Measurements from ENCODE around the gene CACTIN. TPM values are rescaled to one million over a fixed set of nuclear protein-coding genes. Genes with fewer than 3 reads are reported as not detected.

CACTIN gene
- total RNA-seq, 1 donor from 2014 or later, result 30.8 TPM

DNA sequence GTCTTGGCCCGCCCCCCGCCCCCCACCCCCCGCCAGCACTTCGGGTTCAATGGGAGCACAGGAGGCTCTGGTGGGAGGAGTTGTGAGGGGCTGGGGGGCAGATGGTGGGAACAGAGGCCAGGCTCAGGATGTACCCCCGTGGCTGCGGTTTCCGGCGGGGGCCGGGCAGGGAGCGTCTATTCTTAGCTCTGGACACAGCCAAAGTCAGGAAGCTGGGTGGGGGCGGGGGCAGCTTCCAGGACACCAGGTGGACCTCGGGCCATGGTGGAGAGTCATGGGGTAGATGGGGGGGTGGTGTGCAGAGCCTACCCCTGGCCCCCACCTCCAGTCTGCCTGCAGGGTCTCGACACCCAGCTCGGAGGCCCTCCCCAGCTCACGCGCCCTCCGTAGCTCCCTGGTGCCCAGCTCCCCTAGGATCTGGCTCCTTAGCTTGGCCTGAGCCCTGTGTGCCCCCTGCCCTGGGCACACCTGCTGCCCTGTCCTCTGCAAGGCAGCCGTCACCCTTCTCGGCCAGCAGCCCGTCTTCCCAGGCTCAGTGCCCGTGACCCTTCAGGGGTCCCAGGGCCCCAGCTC, 17.8 kb downstream of the CACTIN start:
- peak; percentile 66 for DNase-seq

DNA sequence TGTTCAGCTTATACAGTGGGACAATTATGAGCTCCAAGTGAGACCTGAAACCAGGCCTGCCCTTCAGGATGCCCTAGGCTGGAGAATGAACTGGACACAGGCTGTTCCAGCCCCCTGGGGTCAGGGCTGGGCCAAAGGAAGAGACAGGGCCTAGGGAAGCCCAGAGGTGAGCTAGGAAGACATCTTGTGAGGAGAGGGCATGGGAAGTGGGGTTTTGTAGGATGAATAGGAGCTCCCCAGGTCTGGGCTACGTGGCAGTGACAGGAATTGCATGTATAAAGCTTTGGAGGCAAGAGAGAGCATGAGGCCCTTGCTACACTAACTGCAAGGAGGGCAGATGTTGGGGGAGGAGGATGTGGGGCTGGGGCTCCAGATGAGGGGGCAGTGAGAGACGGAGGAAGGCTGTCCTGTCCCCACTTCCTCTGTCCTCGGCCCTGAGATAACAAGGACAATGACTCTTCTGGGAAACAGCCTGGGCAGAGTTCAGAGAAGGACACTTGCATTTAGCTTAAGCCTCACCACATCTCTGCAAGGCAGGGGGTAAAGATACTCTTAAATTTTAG, 18.4 kb downstream of the CACTIN start:
- no peak for DNase-seq

DNA sequence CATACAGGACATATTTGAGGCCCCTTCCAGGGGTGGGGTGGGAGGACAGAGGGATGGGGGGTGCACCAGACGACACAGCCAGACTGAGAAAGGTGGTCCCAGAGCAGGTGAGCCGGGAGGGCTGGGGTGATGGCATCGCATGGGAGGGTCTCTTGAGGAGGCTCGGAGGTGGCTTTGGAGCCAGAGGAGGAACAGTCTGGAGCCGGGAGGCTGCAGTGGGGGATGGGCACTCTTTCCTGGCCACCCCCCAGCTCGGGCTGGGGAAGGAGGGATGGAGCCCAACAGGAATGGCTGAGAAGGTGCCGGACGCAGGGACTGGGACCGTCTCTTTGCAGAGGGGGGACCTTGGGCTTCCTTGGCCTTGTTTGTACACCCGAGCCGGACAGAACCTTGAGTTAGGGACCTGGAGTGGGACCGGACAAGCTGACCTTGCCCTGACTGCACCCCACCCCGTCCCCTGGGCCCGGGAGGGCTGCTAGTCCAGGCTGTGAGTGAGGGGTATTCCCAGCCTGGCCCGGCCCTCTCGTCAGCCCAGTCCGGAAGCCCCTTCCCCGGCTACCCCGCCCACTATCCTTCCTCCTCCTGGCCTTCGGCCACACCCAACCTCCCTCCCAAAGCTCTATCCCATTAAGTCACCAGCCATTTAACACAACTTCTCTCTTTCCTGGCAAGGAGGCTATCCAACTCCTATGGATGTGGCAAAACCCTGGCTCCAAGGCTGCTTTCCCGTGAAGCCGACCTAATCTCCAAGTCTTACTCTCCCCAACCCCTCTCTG, 19.1 kb downstream of the CACTIN start:
- peak; percentile 46 for DNase-seq

DNA sequence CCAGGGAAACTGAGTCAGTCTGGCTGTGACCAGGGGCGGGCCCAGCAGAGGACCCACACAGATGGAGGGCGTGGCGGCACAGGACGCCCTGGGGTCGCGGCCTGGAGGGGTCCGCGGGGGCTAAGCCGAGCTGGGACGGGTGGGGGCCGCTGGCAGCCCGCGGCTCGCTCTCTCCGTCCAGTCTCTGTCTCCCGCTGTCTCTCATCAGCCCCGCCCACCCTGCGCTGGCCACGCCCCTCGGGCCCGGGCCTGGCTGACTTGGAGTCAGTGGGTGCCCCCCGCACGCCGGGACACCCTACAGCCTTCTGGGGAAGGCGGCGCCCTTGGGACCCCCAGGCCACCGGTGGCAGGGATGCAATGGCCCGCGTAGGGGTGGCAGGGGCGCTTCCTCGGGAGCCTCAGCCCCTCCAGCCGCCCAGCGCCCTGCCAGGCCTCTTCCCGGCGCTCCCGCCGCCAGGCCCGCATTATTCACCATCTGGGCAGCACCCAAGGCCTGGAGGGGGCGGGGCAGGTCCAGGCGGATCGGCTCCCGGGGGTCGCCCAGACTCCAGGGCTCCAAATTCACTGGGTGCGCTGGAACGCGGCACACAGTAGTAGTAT, 19.8 kb downstream of the CACTIN start, which contains the start of gene TBXA2R:
Gene TBXA2R (minus strand): TSS at position 186 of the 600 bp plus-strand sequence. CDS start 6,241 bp downstream, outside the sequence.
- peak; percentile 52 for DNase-seq

DNA sequence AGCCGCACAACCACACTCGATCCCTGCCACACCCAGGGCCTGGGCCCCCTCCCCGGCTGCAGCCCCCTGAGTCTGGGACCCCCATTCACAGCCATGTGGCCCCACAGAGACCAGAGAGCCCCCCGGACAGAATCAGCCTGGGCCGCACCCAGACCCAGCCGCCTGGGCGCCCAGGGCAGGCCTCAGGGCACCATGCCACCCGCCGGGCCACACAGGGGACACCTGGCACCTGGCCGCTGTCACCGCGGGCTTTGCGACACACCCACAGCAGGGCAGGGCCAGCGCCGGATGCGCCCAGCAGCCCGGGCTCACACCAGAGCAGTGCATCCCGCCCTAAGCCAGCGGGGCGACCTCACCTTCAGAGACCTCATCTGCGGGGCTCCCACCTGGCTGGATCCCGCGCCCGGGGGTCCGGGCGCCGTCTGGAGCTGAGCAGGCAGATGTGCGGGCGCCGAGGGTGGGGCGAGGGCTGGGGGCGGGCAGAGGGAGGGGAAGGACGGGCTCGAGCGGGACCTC, 20.4 kb downstream of the CACTIN start:
- DNase-seq, result no peak

DNA sequence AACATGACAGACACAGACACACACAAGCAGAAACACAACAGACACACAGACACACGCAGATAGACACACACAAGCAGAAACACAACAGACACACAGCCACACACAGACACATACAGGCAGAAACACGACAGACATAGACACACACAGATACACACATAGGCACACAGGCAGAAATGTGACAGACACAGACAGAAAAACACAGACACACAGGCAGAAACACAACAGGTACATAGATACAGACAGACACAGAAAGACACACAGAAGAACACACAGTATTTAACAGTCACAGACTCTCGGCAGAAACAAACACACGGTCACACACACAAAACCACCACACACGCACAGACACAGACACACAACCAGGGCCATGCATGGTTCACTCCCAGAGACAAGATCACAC, 20.8 kb downstream of the CACTIN start:
- DNase-seq, result no peak

DNA sequence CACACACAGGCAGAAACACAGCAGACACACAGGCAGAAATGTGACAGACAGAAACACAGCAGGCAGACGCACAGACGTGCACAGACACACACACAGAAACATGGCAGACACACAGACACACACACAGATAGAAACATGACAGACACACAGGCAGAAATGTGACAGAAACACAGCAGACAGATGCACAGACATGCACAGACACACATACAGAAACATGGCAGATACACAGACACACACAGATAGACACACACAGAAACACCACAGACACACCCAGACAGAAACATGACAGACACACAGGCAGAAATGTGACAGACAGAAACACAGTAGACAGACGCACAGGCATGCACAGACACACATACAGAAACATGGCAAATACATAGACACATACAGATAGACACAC, 21.2 kb downstream of the CACTIN start:
- no peak for DNase-seq

DNA sequence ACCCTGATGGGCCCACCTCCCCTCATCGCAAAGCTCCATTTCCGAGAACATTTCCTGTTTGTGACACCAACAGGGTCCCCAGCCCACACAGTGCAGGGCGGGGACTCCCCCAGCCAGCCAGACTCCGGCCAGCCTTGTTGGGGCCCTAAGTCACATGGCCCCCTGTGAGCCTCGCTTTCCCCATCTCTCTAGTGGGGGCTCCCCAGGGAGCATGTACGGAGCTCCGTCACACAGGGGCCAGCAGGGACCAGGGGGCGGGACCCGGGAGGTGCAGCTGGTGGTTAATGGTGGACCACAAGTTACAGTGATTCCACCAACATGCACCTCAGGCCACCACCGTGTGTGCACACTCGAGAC, 21.6 kb downstream of the CACTIN start:
- DNase-seq, result no peak

DNA sequence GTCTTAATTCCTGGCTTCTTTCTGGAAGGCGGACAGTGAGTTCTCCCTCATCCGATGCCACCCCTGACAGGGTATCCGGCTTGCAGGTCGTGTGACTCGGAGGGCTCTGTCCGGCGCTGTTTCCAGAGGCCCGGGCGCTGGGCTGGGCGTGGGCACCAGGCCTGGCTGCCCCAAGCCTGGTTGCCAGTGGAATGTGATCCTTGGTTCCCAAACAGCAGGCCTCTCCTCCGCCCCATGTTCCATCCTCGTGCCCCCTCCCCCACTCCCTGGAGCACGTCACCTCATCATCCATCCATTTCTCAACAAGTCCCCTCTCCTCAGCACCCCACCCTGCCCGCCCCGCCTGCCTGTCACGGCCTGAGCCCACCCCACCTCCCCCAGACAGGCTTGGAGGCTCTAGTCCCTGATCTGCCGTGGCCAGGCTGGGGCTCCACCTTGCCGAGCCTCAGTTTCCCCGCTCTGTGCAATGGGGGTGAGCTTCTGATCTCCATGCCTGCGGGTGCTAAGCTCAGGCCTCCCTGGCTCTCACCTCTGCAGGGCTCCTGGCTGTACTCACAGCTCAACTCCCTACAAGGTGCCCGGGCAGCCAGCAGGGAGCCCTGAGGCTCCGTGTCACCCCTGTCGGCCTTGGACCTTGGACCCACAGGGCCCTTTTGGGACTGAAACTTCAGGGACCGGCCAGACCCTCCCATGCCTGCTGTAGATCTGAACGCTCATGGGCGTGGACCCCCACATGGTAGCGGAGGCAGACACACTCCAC, 22.2 kb downstream of the CACTIN start:
- no peak for DNase-seq

DNA sequence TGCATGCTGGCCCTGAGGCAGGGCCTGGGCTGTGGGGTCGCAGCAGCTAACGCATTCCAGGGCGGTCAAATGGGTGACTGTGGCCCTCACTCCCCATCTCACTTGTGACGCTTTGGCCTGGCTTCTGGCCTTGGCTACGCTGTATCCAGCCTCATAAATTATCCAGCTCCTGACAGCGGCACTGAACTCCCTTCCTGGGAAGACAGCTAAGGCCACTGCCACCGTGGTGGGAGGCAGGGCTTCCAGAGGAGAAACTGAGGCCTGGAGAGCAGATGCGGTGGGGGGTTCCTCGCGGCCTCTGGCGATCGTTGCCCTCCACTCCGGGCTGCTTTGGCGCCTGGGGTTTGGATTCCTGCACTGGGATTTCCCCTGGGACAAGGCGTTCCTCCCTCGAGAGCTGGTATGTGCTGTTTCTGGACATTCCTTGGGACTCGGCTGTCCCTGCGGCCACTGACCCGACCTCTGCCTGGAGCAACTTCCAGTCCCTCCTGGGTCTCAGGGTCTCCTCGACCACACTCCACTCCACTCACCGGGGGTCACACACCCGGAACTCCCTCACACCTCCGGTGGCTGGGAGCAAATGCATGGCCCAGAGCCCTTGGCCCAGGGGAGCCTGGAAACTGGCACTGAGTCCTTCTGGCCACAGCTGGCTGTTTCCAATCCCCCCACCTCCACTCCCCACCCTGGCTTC, 23.3 kb downstream of the CACTIN start:
- DNase-seq, result no peak

DNA sequence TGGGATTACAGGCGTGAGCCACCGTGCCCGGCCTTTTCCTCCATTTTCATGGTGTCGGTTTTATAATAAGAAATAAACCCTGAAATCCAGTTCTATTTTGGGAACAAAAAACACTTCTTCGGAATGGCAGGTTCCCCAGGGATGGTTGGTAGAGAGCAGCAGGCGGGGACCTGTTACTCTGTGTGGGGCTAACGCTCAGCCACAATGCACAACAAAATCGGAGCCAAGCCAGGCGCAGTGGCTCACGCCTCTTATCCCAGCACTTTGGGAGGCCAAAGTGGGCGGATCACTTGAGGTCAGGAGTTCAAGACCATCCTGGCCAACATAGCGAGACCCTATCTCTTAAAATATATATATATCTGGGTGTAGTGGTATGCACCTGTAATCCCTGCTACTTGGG, 25.6 kb downstream of the CACTIN start:
- no peak for DNase-seq

DNA sequence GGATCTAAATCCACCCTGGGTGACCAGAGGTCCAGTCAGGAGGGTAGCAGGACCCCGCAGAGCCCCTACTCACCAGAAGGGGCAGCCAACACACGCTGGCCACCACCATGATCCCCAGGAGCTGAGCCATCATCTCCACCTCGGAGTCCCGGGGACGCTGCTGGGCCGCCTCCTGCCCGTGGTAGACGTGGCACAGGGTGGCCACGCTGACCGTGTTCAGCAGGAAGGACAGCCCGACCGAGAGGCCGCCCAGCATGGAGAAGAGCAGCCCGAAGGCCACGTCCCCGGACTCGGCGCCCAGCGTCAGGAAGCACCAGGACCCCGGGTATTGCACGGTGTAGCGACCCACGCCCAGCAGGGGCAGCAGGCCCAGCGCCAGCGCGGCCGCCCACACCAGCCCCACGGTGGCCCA, 26.8 kb downstream of the CACTIN start:
- DNase-seq, result peak; percentile 33

DNA sequence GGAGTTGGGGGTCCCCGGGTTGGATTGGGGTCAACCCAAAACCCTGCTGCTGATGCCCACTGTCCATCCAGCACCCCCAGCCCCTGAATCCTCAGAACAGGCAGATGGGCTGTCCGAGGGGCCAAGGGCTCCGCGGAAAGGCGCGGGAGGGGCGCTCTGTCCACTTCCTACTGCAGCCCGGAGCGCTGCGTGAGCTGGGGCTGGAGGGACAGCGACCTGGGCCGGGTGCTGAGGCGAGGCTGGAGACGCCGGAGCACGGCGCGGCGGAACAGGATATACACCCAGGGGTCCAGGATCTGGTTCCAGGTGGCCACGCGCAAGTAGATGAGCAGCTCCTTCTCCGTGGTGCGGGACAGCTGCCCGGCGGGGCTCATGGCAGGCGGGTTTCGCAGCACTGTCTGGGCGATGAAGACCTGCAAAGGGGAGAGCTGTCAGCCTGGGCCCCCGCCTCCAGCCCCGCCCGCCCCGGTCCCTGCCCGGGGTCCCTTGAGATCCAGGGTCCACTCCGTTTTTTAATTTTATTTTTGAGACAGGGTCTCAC, 31.0 kb downstream of the CACTIN start:
- DNase-seq, result no peak

DNA sequence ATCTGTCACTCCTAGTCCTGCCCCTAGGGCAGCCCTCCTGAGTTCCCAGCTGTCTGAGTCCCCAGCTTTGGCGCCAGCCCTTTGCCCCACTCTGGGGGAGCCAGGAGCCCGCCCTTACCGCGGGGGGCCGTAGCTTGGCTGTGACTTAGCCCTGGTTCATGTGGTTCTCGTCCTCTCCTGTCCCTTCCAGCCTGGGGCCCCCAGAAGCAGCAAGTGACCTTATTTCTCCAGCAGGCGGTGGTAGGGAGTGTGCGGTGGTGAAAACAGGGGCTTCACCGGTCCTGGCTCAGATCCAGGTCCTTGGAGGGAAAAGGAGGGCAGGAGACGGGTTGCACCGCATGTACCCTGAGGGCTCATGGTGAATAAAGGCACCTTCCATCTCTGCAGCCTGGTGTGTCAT, 33.4 kb downstream of the CACTIN start:
- no peak for DNase-seq

DNA sequence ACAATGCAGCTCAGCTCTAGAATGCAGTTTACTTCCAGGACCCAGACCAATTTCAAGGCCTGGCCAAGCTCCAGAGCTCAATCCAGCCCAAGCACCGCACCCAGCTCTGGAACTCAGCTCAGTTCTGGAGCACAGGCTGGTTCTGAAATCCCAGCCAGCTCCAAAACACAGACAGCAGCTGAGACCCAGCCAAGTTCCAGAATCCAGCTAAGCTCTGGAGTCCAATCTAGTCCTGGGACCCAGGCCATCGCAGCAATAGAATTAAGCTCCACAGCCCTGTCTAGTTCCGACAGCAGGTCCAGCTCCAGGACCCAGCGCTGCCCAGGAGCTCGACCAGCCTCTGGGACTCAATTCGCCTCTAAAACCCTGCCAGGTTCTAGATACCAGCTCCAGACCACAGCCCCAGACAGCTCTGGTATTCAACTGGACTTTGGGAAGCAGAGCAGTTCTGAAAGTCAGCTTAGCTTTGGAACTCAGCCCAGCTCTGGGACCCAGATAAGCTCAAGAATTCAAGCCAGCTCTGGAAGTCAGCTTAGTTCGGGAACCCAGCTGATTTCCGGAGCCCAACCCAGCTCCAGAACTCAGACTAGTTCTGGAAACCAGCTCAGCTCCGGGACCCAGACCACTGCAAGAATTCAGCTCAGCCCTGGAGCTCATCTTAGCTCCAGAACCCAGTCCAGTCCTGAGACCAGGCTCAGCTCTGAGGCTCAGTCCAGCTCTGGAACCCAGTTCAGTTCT, 34.5 kb downstream of the CACTIN start:
- no peak for DNase-seq

DNA sequence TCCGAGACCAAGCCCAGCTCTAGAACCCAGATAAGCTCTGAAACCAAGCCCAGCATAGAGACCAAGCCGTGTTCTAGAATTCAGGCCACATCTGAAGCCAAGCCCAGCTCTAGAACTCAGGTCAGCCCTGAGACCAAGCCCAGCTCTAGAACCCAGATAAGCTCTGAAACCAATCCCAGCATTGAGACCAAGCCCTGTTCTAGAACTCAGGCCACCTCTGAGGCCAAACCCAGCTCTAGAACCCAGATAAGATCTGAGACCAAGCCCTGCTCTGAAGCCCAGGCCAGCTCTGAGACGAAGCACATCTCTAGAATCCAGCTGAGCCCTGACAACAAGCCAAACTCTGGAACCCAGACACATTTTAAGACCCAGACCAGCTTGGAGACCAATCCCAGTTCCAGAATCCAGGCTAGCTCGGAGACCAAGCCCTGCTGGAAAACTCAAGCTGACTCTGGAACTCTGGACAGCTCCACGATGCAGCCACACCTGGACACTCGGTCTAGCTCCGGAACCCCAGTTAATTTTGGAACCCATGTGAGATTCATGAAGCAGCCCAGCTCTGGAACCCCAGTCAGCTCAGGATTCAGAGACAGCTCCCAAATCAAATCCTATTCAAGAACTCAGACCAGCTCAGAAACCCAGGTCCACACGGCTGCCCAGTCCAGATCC, 35.5 kb downstream of the CACTIN start:
- no peak for DNase-seq

DNA sequence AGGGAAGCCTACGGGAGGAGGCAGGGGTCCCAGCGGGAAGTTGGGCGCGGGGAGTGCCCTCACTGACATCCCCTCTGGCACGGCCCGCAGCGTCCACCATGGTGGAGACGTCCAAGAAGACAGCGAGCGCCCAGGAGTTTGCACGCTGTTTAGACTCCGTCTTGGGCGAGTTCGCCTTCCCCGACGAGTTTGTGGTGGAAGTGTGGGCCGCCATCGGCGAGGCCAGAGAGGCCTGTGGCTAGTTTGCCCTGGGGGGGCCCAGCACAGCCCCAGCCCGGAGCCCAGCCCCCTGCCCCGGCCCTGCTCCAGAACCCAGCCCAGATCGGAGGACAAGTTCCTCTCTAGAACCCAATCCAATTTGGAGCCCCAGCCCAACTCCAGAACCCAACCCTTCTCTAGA, 36.6 kb downstream of the CACTIN start:
- no peak for DNase-seq

DNA sequence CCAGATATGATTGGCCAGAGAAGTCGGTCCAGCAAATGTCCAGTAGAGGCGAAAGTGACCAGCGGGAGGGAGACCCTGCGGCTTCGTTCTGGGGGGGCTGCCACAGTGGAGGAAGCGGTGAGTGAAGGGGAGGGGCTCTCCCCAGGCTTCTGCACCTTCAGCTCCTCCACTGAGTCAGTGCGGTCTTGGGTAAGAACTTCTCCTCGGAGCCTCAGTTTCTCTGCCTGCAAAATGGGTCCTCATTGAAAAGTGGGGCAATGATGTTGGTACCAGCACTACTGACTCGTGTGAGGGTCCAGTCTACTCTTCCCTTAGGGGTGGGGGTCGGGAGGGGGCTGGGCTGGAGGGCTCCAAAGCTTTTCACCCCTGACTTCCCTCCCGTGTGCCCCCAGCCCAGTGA, 37.2 kb downstream of the CACTIN start:
- DNase-seq, result no peak

DNA sequence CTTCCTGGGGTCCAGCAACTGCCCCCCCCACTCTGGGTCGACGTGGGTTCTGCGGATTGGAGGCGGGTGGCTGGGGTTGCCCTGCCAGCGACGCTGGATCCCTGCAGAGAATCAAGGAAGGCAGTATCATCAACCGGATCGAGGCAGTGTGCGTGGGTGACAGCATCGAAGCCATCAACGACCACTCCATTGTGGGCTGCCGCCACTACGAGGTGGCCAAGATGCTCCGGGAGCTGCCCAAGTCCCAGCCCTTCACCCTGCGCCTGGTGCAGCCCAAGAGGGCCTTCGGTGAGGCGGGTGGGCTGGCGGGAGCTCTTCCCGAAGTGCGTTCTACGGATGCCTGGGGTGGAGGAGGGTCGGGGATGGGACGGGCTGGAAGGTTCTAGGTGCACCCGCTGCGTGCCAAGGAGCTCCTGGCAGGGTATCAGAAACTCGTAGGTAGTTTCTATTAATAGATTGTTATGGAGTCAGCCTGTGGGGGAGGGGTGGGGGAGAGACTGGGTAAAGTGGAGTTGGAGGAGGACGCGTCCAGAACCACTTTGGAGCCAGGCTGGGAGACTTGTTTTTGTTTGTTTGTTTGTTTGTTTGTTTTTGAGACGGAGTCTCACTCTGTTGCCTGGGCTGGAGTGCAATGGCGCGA, 39.8 kb downstream of the CACTIN start:
- DNase-seq, result no peak

DNA sequence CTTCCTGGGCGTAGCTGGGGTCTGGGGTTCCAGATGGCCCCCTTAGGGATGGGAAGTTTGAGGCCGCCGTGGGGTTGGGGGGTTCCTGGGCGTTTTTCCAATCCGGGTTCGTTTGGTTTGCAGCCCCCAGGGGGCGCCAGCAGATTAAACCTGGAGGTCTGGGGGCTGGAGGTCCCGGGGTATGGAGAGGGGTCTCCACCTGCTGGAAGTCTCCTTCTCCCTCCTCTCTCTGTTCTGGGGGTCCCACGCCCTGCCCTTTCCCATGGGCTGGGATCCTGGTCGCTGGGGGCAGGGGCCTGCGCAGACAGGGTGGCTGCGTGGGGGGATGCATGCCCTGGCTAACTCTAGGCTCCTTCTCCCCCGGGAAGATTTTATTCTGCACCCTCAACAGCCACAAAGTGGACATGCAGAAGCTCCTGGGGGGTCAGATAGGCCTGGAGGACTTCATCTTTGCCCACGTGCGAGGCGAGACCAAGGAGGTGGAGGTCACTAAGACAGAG, 40.4 kb downstream of the CACTIN start:
- no peak for DNase-seq

Data from dermis blood vessel endothelial cell (primary cell).